CD4-positive, alpha-beta T cell treated with Interferon gamma for 1 hour (primary cell): ENCODE results near the gene RPS8.
A peak's percentile ranks its signal among the peaks of the same experiment; 100 is the strongest.
"Not testable (repeated sequence)": the region's sequence is repeated elsewhere in the genome, so short reads cannot be mapped to it uniquely, and the experiment has no call there.

Source experiments
- DNase-seq: peaks from one replicate; pipeline ENCODE4 v3.0.0-alpha.2; 2020

Gene RPS8

GRCh38 chr1:44775078-44775929 lies at the start of gene RPS8:
Gene RPS8, plus strand, starts transcription at chr1:44775540. Its CDS starts 57 bp downstream, at chr1:44775597.
- peak; percentile 87 for DNase-seq

- DNase-seq = peak; percentile 90
Measured at GRCh38 chr1:44730741-44731512, 44.4 kb upstream of the RPS8 start, which contains the start of gene RNU5D-1. Gene RNU5D-1, minus strand, starts transcription at chr1:44731170.

- DNase-seq = no peak
Measured at GRCh38 chr1:44733365-44733764, 42.0 kb upstream of the RPS8 start.

GRCh38 chr1:44733784-44734183 lies 41.6 kb upstream of the RPS8 start:
- DNase-seq = no peak

- DNase-seq = no peak
Measured at GRCh38 chr1:44735992-44736391, 39.3 kb upstream of the RPS8 start.

GRCh38 chr1:44738953-44739306 lies 36.4 kb upstream of the RPS8 start:
- not testable (repeated sequence) for DNase-seq

GRCh38 chr1:44739307-44740178 lies 35.8 kb upstream of the RPS8 start, which contains the start of gene KIF2C:
Gene KIF2C, plus strand, starts transcription at chr1:44739837. Its CDS starts 96 bp downstream, at chr1:44739933.
- peak; percentile 96 for DNase-seq

- DNase-seq = no peak
Measured at GRCh38 chr1:44740179-44740617, 35.1 kb upstream of the RPS8 start.

- DNase-seq = no peak
Measured at GRCh38 chr1:44743211-44743610, 32.1 kb upstream of the RPS8 start.

GRCh38 chr1:44747878-44748277 lies 27.5 kb upstream of the RPS8 start:
- DNase-seq = no peak

GRCh38 chr1:44757420-44757819 lies 17.9 kb upstream of the RPS8 start:
- no peak for DNase-seq

- DNase-seq = no peak
Measured at GRCh38 chr1:44759077-44759476, 16.3 kb upstream of the RPS8 start.

GRCh38 chr1:44760876-44761275 lies 14.5 kb upstream of the RPS8 start:
- no peak for DNase-seq

GRCh38 chr1:44766421-44766820 lies 8.9 kb upstream of the RPS8 start:
- not testable (repeated sequence) for DNase-seq

GRCh38 chr1:44775930-44776729 lies 790 bp downstream of the RPS8 start:
- DNase-seq = peak; percentile 48

- DNase-seq = no peak
Measured at GRCh38 chr1:44776730-44777068, 1.4 kb downstream of the RPS8 start.

- no peak for DNase-seq
Measured at GRCh38 chr1:44777547-44777946, 2.2 kb downstream of the RPS8 start.

GRCh38 chr1:44777969-44778635 lies 2.8 kb downstream of the RPS8 start:
- DNase-seq = no peak

- no peak for DNase-seq
Measured at GRCh38 chr1:44778705-44779576, 3.6 kb downstream of the RPS8 start.

GRCh38 chr1:44780583-44781121 lies 5.3 kb downstream of the RPS8 start:
- DNase-seq = no peak
